Measurements from ENCODE around the gene GRID1.

GRID1 gene

DNA sequence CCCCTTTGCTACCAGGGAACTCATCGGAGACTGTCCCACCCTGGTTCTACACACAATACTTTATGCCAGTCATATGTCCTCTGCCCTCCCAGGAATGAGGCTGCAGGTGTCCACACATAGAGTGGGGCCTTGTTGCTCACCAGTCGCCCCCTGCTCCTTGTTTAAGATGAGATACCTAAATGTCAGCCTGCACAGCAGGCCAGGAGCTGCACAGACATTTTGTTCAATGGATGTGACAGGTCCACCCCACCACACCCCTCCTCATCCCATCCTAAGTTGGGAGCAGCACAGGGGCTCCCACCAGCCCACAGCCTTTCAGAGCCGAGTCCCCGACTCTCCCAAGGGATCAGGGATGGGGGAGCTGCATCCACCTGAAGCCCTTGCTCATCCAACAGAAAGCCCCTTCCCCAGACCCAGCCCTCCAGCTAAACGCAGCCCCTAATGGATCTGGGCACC lies 6.2 kb upstream of the GRID1 start:
- DNase-seq (ENCODE audit: low read depth, low spot score) = no peak
- no peak overlapping the region for H3K4me3 ChIP-seq (ENCODE audit: low read length)

DNA sequence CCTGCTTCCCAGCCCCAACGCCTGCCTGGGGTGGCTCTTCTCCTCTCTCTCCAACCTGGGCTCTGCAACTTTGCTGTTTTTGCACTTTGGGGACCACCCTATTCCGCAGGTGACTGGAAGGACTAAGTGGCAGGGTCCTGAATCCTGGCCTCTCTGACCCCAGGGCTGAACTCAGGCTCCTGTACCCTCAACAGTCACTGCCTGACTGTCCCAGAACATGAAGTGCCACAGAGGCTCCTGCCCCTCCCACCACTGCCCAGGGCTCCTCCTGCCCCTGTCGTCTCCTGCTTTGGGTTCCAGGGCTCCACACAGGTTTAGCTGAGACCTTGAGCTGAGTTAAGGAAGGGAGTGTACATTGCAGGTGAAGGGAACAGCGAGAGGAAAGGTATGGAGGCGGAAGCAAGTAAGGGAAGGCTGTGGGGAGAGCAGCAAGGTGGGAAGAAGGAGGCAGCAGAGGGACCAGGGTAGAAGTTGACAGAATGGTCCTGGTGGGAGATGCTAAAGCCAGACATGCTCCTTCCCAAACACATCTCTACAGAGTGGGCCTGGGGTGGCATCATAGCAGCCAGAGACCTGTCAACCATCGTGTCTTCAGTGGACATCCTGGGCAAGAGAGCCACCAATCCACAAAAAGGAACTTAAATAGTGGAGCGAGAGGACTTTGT lies 5.7 kb upstream of the GRID1 start:
- no peak for DNase-seq (ENCODE audit: low read depth, low spot score)
- no peak overlapping the region for H3K4me3 ChIP-seq (ENCODE audit: low read length)

- H3K4me3 ChIP-seq (ENCODE audit: low read length) = no peak overlapping the region
- no peak for DNase-seq (ENCODE audit: low read depth, low spot score)
These were observed 5.1 kb upstream of the GRID1 start for GRCh38 chr10:86371691-86372090.

GRCh38 chr10:86371116-86371515 lies 4.5 kb upstream of the GRID1 start:
- DNase-seq (ENCODE audit: low read depth, low spot score) = no peak
- H3K4me3 ChIP-seq (ENCODE audit: low read length) = no peak overlapping the region

DNA sequence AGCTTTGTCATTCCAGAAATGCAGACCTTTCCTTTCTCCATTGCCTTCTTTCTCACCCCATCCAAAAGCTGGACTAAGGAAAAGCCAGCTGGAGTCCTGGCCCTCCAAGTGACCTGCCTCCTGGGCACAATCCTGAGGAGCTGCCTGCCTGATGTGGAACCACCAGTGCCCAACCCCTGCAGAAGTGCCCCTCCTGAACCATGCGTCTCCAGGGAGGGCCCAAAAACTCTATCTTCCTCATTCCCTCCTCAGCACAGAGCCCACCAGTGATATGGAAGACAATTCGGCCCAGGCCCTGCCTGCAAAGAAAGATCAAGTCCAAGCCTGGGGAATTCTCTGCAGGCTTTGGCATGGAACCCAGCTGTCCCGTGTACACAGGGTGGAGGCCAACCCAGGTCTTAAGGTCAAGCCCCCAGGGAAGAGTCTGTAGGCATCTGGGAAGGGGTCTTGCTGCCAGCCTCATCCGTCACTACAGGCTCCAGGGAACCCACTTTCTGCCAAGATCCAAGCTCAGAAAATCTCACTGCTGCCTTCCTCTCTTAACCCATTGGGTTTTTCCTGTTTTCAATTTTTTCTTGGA lies 3.5 kb upstream of the GRID1 start:
- H3K4me3 ChIP-seq (ENCODE audit: low read length) = no peak overlapping the region
- DNase-seq (ENCODE audit: low read depth, low spot score) = no peak

GRCh38 chr10:86368987-86369386 lies 2.4 kb upstream of the GRID1 start:
- no peak for DNase-seq (ENCODE audit: low read depth, low spot score)

DNA sequence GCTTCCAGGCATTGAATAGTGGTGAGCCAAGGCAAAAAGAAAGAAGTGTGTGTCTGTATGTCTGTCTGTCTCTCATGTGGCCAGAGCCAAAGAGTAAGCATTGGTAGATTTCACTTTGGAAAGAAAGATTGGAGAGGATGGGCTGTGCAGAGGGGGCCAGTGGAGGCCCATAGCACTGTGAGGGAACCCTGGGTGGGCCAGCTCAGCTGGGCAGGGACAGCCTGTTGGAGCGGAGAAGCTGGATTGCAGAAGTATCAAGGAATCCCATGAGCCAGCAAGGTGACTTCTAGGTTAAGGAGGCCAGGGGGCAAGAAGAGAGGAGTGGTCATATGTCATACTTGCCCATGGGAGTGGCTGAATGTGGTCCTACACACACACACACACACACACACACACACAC lies 1.5 kb upstream of the GRID1 start:
- no peak overlapping the region for H3K4me3 ChIP-seq (ENCODE audit: low read length)
- no peak for DNase-seq (ENCODE audit: low read depth, low spot score)

More at GRCh38 chr10:86368987-86369386, 2.4 kb upstream of the GRID1 start:
- no peak overlapping the region for H3K4me3 ChIP-seq (ENCODE audit: low read length)

GRCh38 chr10:86367152-86367951 lies 757 bp upstream of the GRID1 start:
- DNase-seq (ENCODE audit: low read depth, low spot score) = no peak
- peak overlapping the region; percentile 18; the same call in 1 of the 2 replicates for H3K4me3 ChIP-seq (ENCODE audit: low read length)

- H3K4me3 ChIP-seq (ENCODE audit: low read length) = peak overlapping the region; percentile 18; the same call in 1 of the 2 replicates
- DNase-seq (ENCODE audit: low read depth, low spot score) = no peak
These were observed 232 bp upstream of the GRID1 start for GRCh38 chr10:86366902-86367151.

DNA sequence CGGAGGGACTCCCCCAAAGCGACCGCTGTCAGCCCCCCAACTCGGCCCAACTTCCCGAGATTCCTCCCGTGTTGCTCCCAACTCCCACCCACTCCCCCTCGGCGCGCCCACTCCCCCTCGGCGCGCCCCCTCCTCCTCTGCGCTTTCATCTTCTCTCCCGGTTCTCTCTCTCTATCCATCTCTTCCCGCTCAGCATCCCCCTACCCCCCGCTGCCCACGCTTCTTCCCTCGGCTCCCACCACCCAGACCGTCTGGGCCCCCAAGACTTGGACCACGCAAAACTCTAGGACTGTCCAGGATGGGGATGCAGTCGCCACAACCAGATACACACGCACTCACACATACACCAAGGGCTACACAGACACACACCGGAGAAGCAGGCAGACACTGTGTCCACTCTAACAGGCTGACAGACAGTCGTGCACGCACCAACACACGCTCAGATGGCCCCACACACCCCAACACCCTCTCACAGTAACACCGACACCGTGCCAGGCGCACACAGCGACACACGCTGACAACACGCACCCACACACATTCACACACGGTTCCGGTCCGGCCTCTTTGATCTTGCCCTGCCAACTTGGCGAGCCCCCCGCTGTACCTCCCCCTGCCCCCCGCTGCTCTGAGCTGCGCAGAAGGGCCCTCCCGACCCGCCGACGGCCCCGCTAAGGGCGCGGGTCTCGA lies 1.1 kb downstream of the GRID1 start:
- no peak for DNase-seq (ENCODE audit: low read depth, low spot score)
- H3K4me3 ChIP-seq (ENCODE audit: low read length) = peak overlapping the region; percentile 20

GRCh38 chr10:86364491-86365345 lies 1.9 kb downstream of the GRID1 start:
- no peak for DNase-seq (ENCODE audit: low read depth, low spot score)
- no peak overlapping the region for H3K4me3 ChIP-seq (ENCODE audit: low read length)

DNA sequence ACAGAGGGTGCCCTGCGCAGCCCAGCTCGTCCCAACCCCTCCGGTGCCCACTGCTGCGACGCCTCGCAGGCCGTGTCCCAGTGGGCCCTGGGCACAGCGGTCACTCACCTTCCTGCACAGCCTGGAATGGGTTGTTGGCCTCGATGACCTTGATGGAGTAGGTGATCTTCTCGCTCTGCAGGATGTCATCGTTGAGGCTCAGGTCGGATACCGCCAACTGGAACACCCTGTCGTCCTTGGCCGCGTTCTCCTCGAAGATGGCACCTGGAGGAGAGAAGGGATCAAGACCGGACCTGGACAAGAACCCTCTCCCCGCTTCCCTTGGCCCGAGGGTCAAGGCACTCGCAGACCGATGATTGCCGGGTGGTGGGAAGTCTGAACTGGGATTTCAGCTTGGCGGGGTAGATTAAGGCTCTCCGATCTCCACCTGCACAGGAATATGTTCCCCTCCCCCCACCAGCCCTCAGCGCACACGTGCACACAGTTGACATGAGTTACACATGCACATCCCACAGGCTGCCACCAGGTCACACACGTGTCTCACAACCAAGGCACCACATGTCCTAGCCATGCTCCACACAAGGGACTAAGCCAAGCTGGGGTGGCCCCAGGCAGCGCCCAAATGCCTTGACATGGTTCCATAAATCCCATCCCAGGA lies 2.6 kb downstream of the GRID1 start:
- no peak for DNase-seq (ENCODE audit: low read depth, low spot score)
- H3K4me3 ChIP-seq (ENCODE audit: low read length) = no peak overlapping the region

- H3K4me3 ChIP-seq (ENCODE audit: low read length) = no peak overlapping the region
- no peak for DNase-seq (ENCODE audit: low read depth, low spot score)
These were observed 3.3 kb downstream of the GRID1 start for GRCh38 chr10:86363184-86363832.

DNA sequence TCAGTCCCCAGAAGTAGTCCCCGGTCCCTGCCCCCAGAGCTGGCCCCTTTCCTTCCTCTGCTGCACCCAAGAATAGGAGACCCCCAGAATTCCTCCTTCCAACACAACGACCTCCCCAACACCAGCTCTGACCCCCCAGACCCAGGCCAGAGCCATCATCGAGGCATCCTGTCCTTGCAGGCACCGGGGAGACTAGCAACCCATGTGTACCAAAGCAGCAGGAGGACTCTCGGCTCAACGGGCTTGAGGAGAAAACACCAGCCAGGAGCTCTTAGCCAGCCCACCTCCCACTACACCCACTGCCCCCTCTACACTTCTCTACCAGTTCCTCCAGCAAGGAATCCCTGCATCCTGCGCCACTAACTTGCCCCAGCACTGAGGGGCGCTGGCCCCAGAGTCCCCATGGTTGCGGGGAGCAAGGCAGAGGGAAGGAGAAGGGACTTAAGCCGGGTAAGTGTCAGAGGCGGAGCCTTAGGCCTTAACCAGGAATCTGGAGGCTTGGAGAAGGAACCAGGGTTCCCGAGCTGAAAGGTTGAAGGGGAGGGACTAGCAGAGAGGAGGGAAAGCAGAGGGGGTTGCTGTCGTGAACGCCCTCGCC lies 3.9 kb downstream of the GRID1 start:
- no peak overlapping the region for H3K4me3 ChIP-seq (ENCODE audit: low read length)
- no peak for DNase-seq (ENCODE audit: low read depth, low spot score)

GRCh38 chr10:86362129-86362527 lies 4.5 kb downstream of the GRID1 start:
- no peak for DNase-seq (ENCODE audit: low read depth, low spot score)

DNA sequence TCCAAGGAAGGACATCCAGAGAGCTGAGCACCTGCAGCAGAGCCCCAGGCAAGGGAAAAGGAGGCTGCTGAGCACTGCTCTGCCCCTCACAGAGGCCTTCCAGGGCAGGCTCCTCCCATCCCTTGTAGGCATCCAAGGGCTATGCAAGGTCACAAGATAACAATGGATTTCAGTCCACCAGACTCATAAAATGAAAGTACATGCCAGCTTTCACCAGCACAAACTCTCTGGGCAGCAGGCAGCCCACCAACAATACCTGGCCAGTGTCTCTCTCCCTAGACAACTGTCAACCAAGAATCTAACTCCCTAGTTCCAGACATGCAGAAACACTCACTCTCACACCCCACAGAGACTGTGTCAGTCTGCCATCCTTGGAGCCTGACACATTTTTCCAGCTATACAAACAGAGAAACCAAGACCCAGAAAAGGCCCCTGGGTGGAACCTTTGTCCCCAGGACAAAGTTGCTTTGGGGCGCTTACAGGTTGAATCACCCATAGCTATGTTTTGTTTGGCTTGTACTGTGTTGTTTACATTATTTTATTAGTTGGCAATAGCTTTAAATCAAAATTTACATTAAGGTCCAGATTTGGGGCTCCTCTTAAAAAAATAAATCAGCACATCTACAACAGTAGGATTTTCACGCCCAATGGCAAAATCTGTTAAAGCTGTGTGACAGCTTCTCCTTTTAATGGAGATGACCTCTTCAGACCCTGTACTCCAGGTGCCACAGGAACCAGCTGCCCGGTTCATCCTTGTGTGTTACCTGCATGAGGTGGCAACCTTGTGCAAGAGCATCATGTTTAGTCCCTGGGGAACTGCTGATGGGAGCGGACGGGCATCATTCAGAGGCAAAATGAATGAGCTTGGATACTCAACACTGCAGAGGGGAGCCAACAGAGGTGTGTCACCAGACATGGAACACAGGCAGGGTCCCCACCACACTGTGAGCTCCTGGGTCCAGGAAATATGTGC lies 5.2 kb downstream of the GRID1 start:
- H3K4me3 ChIP-seq (ENCODE audit: low read length) = no peak overlapping the region
- no peak for DNase-seq (ENCODE audit: low read depth, low spot score)

More at GRCh38 chr10:86362129-86362527, 4.5 kb downstream of the GRID1 start:
- H3K4me3 ChIP-seq (ENCODE audit: low read length) = no peak overlapping the region

GRCh38 chr10:86360657-86361056 lies 5.9 kb downstream of the GRID1 start:
- DNase-seq (ENCODE audit: low read depth, low spot score) = no peak
- H3K4me3 ChIP-seq (ENCODE audit: low read length) = no peak overlapping the region
